SK-N-DZ (cell line): Measurements from ENCODE around the gene LCE4A.

Experiments used
- DNase-seq: peaks from one replicate; pipeline ENCODE4 v3.0.0-alpha.2; 2015; ENCODE audit warnings: low spot score

LCE4A gene

GRCh38 chr1:152745765-152746444 is 37.9 kb downstream of the LCE4A start:
- DNase-seq, result no peak

DNA sequence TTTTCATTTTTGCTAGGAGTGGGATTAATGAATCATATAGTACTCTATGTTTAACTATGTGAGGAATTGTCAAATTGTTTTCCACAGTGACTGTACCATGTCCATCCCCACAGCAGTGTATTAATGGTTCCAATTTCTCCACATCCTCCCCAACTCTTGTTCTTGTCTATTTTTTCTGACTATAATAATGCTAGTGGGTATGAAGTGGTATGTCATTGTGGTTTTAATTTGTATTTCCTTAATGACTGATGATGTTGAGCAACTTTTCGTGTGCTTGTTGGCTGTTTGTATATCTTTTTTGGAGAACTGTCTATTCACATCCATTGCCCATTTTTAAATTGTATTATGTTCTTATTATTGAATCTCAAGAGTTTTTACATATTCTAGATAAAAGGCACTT is 39.9 kb downstream of the LCE4A start:
- DNase-seq, result no peak

DNA sequence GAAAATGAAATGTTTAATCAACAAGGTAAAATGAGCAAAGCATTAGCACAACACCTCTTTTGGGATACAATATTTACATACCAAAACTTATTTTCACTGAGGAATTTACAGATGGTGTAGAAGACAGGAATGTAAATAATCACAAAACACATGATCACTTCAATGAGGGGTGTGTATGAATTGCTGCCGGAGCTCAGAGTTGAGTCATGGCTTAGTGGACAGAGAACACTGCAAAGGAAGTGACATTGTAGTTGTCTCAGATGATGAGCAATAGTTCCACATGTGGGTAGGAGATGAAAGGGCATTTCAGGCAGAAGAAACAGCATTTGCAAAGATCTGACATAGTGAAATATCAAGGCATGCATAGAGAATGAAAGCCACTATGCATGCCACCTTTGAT is 44.3 kb downstream of the LCE4A start:
- no peak for DNase-seq

- DNase-seq, result no peak
Measured at GRCh38 chr1:152753586-152753985, 45.6 kb downstream of the LCE4A start.

GRCh38 chr1:152756872-152757271 is 48.9 kb downstream of the LCE4A start:
- DNase-seq, result no peak

- no peak for DNase-seq
Measured at GRCh38 chr1:152757747-152758146, 49.8 kb downstream of the LCE4A start, which contains the start of gene KPRP. Gene KPRP, plus strand, starts transcription at chr1:152758025. Its CDS starts 1,564 bp downstream, at chr1:152759589.

- DNase-seq, result no peak
Measured at GRCh38 chr1:152758636-152759035, 50.7 kb downstream of the LCE4A start.
